ENCODE results near the gene SLC9C1. TPM values are rescaled to one million over a fixed set of nuclear protein-coding genes. Genes with fewer than 3 reads are reported as not detected.

Gene SLC9C1
- total RNA-seq, 1 experiment from 2014 or later: 0.79 TPM

GRCh38 chr3:112130638-112130993 lies 163.4 kb downstream of the SLC9C1 start:
- ATAC-seq (no peak), DNase-seq (ENCODE audit: low read depth, low spot score) (no peak)
- ChIA-PET RAD21 (ENCODE audit: low non-redundant PET in 1 of 2, low total read pairs in 2 of 2, uncharacterized antibody in 2 of 2, unreplicated experiment in 2 of 2) (no interaction called here), POLR2A (no interaction called here), CTCF (interaction anchor here (1.0 kb wide), 1 partner anchor 19 kb away, joined by 4 read pairs; no protein-coding TSS in a partner anchor)
- Histone ChIP-seq H3K27ac (ENCODE audit: low read depth, low read length) (no peak overlapping the region), H3K27me3 (ENCODE audit: insufficient read depth, low read length) (no peaks in the 10 kb centered on the region), H3K4me1 (ENCODE audit: control insufficient read depth in 1 of 2, insufficient read depth in 2 of 2, low read length in 2 of 2) (no peaks in the 10 kb centered on the region; a peak in 1 of 4 replicates), H2AFZ (ENCODE audit: low read depth, low read length, poor library complexity, severe bottlenecking) (no peak overlapping the region), H3K9ac (ENCODE audit: low read length) (no peak overlapping the region), H3K4me2 (ENCODE audit: low read length) (no peak overlapping the region), H3K79me2 (ENCODE audit: insufficient read depth, low read length) (no peaks in the 10 kb centered on the region), H3K9me3 (ENCODE audit: control insufficient read depth in 1 of 2, insufficient read depth in 1 of 2, low read depth in 1 of 2, low read length in 2 of 2) (no peaks in the 10 kb centered on the region), H3K36me3 (ENCODE audit: control insufficient read depth in 1 of 2, insufficient read depth in 2 of 2, low read length in 2 of 2) (peaks cover 4 to 5% of the 10 kb centered on the region in 2 experiments; a peak in 2 of 4 replicates), H4K20me1 (ENCODE audit: insufficient read depth) (no peaks in the 10 kb centered on the region), H3K9me2 (ENCODE audit: insufficient read depth) (no peaks in the 10 kb centered on the region), H3K4me3 (replicated peaks in 1 of 2; ENCODE audit: low read depth in 1 of 2, low read length in 2 of 2) (no peak overlapping the region)
- intact Hi-C loops (cut with micrococcal nuclease): no loop called here
- TF ChIP-seq FOSL1 (IDR thresholded peaks at IDR 0.05; ENCODE audit: low read depth): no peak
- no peak for TF ChIP-seq EGR1 (IDR thresholded peaks at IDR 0.05; ENCODE audit: low read depth)
- TF ChIP-seq ZFX (IDR thresholded peaks at IDR 0.05): no peak
- TF ChIP-seq JUND (IDR thresholded peaks at IDR 0.05): no peak
- no peak for TF ChIP-seq POLR2A (IDR thresholded peaks at IDR 0.05; ENCODE audit: borderline replicate concordance, extremely low read depth, insufficient read depth, insufficient read length)
- no peak for TF ChIP-seq TCF7L2 (IDR thresholded peaks at IDR 0.05; ENCODE audit: borderline replicate concordance, extremely low read depth, insufficient read depth, insufficient read length)
- TF ChIP-seq EZH2 (IDR thresholded peaks at IDR 0.05): no peak
- TF ChIP-seq CEBPB (IDR thresholded peaks at IDR 0.05; ENCODE audit: low read depth): no peak
- TF ChIP-seq ELF1 (IDR thresholded peaks at IDR 0.05; ENCODE audit: borderline replicate concordance, low read depth): no peak
- TF ChIP-seq ATF3 (IDR thresholded peaks at IDR 0.05): no peak
- TF ChIP-seq SRF (IDR thresholded peaks at IDR 0.05; ENCODE audit: low read depth): no peak
- TF ChIP-seq MAX (IDR thresholded peaks at IDR 0.05): no peak
- no peak for TF ChIP-seq POLR2AphosphoS5 (IDR thresholded peaks at IDR 0.05; ENCODE audit: low read depth, low read length)
- no peak for TF ChIP-seq ZBTB33 (IDR thresholded peaks at IDR 0.05; ENCODE audit: extremely low read depth, insufficient replicate concordance, low read length)
- no peak for TF ChIP-seq CBX3 (IDR thresholded peaks at IDR 0.05; ENCODE audit: low read depth)
- TF ChIP-seq, protein P1, sequence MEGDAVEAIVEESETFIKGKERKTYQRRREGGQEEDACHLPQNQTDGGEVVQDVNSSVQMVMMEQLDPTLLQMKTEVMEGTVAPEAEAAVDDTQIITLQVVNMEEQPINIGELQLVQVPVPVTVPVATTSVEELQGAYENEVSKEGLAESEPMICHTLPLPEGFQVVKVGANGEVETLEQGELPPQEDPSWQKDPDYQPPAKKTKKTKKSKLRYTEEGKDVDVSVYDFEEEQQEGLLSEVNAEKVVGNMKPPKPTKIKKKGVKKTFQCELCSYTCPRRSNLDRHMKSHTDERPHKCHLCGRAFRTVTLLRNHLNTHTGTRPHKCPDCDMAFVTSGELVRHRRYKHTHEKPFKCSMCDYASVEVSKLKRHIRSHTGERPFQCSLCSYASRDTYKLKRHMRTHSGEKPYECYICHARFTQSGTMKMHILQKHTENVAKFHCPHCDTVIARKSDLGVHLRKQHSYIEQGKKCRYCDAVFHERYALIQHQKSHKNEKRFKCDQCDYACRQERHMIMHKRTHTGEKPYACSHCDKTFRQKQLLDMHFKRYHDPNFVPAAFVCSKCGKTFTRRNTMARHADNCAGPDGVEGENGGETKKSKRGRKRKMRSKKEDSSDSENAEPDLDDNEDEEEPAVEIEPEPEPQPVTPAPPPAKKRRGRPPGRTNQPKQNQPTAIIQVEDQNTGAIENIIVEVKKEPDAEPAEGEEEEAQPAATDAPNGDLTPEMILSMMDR (IDR thresholded peaks at IDR 0.05 in 2 of 3, conservative IDR thresholded peaks at IDR 0.05 in 1 of 3; ENCODE audit: borderline replicate concordance in 1 of 3, insufficient read depth in 1 of 3, low read depth in 2 of 3, low read length in 2 of 3): no peak
- TF ChIP-seq, protein P2, sequence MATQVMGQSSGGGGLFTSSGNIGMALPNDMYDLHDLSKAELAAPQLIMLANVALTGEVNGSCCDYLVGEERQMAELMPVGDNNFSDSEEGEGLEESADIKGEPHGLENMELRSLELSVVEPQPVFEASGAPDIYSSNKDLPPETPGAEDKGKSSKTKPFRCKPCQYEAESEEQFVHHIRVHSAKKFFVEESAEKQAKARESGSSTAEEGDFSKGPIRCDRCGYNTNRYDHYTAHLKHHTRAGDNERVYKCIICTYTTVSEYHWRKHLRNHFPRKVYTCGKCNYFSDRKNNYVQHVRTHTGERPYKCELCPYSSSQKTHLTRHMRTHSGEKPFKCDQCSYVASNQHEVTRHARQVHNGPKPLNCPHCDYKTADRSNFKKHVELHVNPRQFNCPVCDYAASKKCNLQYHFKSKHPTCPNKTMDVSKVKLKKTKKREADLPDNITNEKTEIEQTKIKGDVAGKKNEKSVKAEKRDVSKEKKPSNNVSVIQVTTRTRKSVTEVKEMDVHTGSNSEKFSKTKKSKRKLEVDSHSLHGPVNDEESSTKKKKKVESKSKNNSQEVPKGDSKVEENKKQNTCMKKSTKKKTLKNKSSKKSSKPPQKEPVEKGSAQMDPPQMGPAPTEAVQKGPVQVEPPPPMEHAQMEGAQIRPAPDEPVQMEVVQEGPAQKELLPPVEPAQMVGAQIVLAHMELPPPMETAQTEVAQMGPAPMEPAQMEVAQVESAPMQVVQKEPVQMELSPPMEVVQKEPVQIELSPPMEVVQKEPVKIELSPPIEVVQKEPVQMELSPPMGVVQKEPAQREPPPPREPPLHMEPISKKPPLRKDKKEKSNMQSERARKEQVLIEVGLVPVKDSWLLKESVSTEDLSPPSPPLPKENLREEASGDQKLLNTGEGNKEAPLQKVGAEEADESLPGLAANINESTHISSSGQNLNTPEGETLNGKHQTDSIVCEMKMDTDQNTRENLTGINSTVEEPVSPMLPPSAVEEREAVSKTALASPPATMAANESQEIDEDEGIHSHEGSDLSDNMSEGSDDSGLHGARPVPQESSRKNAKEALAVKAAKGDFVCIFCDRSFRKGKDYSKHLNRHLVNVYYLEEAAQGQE (IDR thresholded peaks at IDR 0.05; ENCODE audit: low read depth): no peak
- TF ChIP-seq YY1 (IDR thresholded peaks at IDR 0.05; ENCODE audit: extremely low read depth, insufficient replicate concordance, low read depth, low read length): no peak
- BruUV-seq (replicated peaks): no TSS peak

Measured in HCT116 (cell line).